Astrocyte (in vitro differentiated cells and primary cell): Measurements from ENCODE around the gene PDLIM7.

Experiments used
- CTCF ChIP-seq: IDR thresholded peaks from 2 replicates; pipeline ENCODE4 v1.5.1; 2011; ENCODE audit warnings: low read depth, mild to moderate bottlenecking, inconsistent platforms, low read length, moderate library complexity; ENCODE audit not compliant: insufficient read depth
- EZH2 ChIP-seq: IDR thresholded peaks from 2 replicates; pipeline ENCODE4 v1.6.1; 2012; ENCODE audit warnings: mild to moderate bottlenecking, low read length, inconsistent platforms; ENCODE audit not compliant: insufficient read depth

GRCh38 chr5:177529247-177530203 lies 32.1 kb upstream of the PDLIM7 start:
- TF ChIP-seq CTCF = no peak
- no peak for TF ChIP-seq EZH2
